HG03159 (cell line): ENCODE data around the gene TAF9B.
"Not testable (repeated sequence)": the region's sequence is repeated elsewhere in the genome, so short reads cannot be mapped to it uniquely, and the experiment has no call there.

ENCODE experiments used
- ATAC-seq: cut with Tn5 transposase; IDR thresholded peaks from one replicate; pipeline ENCODE4 v1.9.1; 2021; ENCODE audit warnings: mild to moderate bottlenecking, moderate library complexity; ENCODE audit not compliant: unreplicated experiment

The TAF9B gene

DNA sequence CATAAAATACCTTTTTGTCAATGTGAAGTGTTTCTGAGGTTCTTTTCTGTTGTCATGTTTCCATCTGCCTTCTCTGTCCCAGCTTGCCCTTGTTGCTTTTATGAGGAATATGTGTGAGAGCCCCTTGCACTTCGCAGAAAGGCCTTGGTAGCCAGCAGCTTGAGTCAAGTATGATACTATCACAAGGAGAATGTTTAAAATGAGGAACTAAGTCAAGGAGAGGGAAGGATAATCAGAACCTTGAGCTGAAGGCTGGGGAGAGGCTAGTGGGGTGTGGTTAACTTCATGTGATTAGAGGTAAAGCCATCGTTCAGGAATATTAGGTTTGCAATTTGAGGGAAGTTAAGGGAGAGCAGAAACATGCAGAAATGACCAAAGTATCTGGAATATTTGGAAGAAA, 22.7 kb downstream of the TAF9B start:
- no peak for ATAC-seq

GRCh38 chrX:78116365-78116764, 23.1 kb downstream of the TAF9B start:
- ATAC-seq: no peak

DNA sequence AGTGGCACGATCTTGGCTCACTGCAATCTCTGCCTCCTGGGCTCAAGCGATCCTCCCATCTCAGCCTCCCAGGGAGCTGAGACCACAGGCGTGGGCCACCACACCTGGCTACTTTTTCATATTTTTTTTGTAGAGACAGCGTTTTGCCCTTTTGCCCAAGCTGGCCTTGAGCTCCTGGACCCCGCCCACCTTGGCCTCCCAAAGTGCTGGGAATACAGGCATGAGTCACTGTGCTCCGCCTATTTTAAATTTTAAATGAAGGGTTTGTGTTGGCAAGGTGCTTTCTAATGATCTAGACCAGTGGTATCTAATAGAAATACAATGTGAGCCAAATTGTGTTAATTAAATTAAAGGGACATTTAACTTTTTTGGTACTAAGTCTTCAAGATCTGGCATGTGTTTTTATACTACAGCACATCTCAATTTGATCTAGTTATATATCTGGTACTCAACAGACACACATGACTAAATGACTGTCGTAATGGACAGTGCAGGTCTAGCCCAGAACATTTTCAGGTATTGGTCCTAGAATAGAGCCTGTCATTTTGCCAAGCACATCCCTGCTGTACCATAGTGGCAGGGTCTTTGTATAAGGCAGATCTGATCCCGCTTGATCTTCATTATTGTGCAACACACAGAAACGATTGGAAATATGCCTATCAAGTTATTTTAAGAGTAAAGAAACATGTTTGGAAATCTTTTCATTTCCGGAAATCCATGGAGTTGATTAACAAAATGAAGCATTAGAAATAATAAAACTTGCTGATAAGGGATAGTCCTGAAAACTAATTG, 28.1 kb downstream of the TAF9B start:
- ATAC-seq: no peak

DNA sequence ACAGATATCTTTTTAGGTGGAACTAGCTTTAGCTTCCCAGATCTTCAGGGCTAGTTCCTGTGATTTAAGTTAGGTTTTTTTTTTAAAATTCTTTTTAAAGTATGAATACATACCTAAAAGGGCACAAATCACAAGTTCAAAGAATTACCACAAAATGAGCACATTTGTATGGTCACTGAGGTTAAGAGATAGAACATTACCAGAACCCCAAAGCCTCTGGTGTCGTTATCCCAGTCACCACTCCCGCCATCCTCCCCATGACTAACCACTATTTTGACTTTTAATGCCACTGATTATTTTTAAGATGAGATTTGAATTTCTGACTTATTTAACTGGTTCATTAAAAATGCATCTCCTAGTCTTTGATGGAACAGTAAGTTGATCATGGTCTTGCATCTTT, 30.0 kb downstream of the TAF9B start:
- no peak for ATAC-seq

DNA sequence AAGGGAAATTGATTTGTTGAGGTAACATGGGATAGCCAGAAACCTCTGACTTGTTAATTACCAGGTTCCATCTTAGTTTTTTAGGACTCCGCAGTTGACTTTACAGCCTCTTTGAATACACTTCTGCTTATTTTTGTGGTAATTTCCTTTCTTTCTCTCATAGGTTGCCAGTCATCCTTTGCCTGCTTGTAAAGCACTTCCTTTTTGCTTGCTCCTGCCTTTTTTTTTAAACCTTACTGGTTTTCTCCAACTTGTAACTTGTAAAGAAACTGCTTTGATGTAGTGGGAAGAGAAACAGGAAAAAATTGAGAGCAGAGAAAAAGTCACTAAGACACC, 32.8 kb downstream of the TAF9B start:
- no peak for ATAC-seq

DNA sequence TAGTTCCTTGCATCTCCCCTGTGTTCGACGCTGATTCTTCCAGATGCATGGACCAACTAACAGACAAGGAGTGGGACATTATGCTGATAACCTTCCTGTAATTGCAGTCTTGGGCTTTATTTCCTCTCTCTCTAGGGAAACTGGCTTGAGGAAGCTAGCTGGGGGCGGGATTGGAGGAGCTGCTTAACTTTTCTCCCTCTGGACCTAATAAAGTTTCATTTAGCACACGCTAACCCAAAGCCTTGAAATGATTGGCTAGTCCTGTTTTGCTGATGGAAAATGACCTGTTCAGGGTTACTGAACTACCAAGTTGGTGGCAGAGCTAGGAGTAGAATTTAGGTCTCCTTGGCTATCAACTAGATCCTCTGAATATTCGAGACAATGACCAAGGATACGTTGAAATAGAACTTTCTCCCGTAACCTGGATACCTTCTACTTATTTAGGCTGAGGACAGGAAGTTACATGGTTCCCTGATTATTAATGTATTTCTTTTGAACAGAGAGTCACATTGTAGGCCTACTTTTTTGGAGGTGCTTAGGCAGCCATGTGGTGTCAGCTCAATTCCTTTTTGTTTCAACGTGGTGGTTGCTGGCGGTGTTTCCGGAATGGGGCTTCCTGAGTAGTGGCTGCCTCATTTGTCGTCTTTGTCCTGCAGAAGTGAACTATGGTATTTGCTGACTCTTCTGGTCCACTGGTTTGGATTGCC, 33.4 kb downstream of the TAF9B start:
- ATAC-seq: no peak

- no peak for ATAC-seq
Measured at GRCh38 chrX:78104447-78105176, 34.8 kb downstream of the TAF9B start.

DNA sequence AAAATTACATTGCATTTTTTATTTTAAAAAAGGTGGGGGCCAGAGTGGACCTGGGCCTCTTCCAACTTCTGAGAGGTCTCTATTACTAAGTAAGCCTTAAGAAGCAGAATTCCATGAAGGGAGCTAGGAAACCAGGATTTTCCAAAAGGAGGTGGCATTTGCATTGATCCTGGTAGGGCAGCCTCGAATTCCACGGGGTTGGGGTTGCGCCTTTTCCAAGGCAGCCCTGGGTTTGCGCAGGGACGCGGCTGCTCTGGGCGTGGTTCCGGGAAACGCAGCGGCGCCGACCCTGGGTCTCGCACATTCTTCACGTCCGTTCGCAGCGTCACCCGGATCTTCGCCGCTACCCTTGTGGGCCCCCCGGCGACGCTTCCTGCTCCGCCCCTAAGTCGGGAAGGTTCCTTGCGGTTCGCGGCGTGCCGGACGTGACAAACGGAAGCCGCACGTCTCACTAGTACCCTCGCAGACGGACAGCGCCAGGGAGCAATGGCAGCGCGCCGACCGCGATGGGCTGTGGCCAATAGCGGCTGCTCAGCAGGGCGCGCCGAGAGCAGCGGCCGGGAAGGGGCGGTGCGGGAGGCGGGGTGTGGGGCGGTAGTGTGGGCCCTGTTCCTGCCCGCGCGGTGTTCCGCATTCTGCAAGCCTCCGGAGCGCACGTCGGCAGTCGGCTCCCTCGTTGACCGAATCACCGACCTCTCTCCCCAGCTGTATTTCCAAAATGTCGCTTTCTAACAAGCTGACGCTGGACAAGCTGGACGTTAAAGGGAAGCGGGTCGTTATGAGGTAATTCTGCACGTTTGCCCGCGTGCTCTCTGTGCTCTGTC, 35.6 kb downstream of the TAF9B start, which contains the start of gene PGK1:
Gene PGK1 (plus strand): TSS at position 626 of the 824 bp plus-strand sequence. CDS start 93 bp downstream, at position 719.
- peak; percentile 96 for ATAC-seq

DNA sequence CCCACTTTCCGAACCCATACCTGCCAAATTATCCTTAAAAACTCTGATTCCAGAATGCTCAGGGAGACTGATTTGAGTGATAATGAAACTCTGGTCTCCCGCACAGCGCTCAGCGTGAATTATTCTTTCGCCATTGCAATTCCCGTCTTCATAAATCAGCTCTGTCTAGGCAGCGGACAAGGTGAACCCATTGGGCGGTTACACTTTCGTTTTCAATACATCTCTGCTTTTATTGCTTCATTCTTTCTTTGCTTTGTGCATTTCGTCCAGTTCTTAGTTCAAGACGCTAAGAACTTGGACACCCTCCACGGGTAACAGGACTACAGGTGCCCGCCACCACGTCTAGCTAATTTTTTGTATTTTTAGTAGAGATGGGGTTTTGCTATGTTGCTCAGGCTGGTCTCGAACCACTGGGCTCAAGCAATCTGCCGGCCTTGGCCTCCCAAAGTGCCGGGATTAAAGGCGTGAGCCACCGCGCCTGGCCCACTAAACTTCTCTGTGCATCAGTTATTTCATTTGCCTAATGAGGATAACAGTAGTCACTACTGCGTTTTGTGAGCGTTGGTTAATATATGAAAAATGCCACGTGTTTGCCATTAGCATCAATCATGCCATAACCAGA, 36.3 kb downstream of the TAF9B start:
- ATAC-seq: no peak

- no peak for ATAC-seq
Measured at GRCh38 chrX:78102091-78102490, 37.4 kb downstream of the TAF9B start.

GRCh38 chrX:78098108-78098507, 41.3 kb downstream of the TAF9B start:
- ATAC-seq: no peak

- ATAC-seq: peak; percentile 74
Measured at GRCh38 chrX:78092296-78092695, 47.2 kb downstream of the TAF9B start.

- not testable (repeated sequence) for ATAC-seq
Measured at GRCh38 chrX:78081413-78081812, 58.0 kb downstream of the TAF9B start.
